HG02981 (cell line): ENCODE data around the gene AXDND1.
A peak's percentile ranks its signal among the peaks of the same experiment; 100 is the strongest.
"Not testable (repeated sequence)": the region's sequence is repeated elsewhere in the genome, so short reads cannot be mapped to it uniquely, and the experiment has no call there.

ENCODE experiments used
- ATAC-seq: cut with Tn5 transposase; IDR thresholded peaks from one replicate; pipeline ENCODE4 v1.9.1; 2021; ENCODE audit warnings: mild to moderate bottlenecking, moderate library complexity; ENCODE audit not compliant: unreplicated experiment

Gene AXDND1

GRCh38 chr1:179366093-179366800 is 476 bp downstream of the AXDND1 start:
- ATAC-seq, result peak; percentile 20

GRCh38 chr1:179369751-179370341 is 4.1 kb downstream of the AXDND1 start:
- no peak for ATAC-seq

- no peak for ATAC-seq
Measured at GRCh38 chr1:179372160-179372559, 6.4 kb downstream of the AXDND1 start.

- ATAC-seq, result no peak
Measured at GRCh38 chr1:179376223-179376622, 10.5 kb downstream of the AXDND1 start.

- no peak for ATAC-seq
Measured at GRCh38 chr1:179380299-179380698, 14.5 kb downstream of the AXDND1 start.

GRCh38 chr1:179384027-179384426 is 18.3 kb downstream of the AXDND1 start:
- no peak for ATAC-seq

DNA sequence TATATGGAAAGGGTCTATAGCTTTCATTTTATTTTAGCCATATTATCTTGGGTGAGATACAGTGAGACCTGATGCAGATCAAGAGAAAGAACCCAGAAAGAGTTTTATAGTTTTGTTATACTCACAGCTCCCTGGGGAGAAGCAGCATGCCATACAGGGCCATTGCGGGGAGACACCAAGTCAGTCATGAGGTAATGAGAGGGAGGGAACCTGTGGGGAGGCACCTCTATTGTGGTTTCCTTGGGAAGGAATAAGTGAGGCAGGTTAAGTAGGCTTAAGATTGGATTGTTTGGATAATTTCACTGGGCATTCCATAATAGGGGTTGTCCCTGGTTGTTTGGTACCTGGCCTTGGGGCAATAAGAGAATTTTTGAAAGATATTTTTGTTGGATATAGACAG is 19.7 kb downstream of the AXDND1 start:
- ATAC-seq, result no peak

GRCh38 chr1:179393721-179394120 is 27.9 kb downstream of the AXDND1 start:
- ATAC-seq, result no peak

GRCh38 chr1:179399399-179399798 is 33.6 kb downstream of the AXDND1 start:
- ATAC-seq, result not testable (repeated sequence)

DNA sequence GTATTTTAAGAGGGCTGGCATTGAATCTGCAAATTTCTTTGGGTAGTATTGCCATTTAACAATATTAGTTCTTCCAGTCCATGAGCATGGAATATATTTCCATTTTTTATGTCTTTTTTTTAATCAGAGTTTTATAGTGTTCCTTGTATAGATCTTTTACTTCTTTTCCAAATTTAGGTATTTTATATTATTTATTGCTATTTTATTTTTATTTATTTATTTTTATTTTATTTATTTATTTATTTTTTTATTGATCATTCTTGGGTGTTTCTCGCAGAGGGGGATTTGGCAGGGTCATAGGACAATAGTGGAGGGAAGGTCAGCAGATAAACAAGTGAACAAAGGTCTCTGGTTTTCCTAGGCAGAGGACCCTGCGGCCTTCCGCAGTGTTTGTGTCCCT is 52.0 kb downstream of the AXDND1 start:
- not testable (repeated sequence) for ATAC-seq

GRCh38 chr1:179418706-179419105 is 52.9 kb downstream of the AXDND1 start:
- ATAC-seq, result not testable (repeated sequence)

DNA sequence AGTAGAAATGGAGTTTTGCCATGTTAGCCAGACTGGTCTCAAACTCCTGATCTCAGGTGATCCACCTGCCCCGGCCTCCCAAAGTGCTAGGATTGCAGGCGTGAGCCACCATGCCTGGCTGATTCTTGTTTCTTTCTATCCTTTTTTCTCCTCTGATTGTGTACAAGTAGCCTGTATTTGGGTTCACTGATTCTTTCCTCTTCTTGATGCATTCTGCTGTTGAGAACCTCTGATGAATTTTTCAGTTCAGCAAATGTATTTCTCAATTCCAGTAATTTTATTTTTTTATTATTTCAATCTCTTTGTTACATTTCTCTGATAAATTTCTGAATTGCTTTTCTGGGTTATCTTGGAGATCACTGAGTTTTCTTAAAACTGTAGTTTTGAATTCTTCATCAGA is 58.8 kb downstream of the AXDND1 start:
- no peak for ATAC-seq

DNA sequence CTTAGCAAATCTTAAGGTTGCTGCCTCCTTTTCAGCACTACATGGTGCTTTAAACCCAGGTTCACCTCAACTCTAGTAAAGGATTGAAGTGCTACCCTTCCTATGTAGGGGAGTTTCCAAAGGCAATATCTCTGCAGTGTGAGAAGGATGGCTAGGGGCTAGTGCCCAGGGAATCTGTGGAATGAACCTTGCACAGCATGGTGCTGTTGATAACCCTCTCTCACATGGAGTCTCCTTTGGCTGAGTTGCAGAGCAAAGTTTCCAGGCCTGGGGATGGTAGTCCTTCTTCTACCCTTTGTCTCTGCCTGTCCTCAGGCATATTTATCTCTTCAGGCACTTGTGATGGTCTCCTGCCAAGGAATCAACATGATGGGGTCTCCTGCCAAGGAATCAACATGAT is 59.4 kb downstream of the AXDND1 start:
- no peak for ATAC-seq

DNA sequence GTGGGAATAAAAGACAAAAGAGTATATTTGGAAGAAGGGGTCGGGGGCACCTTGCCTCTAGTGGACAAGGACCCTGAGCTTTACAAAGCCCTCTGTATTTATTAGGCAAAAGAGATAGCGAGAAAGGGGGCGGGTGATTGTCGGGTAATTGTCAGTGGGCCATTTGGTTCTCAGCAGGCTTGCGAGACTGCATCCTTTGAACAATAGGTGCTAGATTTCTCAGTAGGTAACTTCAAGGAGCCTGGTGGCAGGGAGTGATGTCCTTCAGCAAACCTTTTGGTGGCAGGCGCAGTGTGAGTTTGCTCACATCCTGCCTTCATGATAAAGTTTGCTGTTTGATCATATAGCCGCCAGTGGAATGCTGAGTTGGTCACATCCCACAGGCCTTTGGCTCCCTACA is 71.4 kb downstream of the AXDND1 start:
- no peak for ATAC-seq

DNA sequence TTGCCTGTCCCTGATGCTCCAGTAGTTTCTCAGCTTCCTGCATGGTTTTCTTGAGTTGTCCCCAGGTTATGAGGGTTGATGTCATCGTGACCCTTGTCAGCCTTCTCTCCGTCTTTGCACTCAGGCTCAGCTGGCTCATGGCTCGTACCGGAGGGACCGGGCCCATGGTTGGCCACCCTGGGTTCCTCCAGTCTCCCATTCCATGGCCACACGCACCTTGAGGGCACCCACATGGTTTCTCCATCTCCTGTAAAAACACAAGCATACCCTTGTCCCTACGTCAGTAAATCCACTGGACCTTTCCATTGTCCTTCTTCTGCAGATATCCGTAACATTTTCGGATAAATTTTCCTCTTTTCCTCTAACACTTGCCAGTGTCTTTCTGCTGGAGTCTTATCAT is 73.9 kb downstream of the AXDND1 start:
- not testable (repeated sequence) for ATAC-seq

GRCh38 chr1:179440301-179440700 is 74.5 kb downstream of the AXDND1 start:
- ATAC-seq, result not testable (repeated sequence)

DNA sequence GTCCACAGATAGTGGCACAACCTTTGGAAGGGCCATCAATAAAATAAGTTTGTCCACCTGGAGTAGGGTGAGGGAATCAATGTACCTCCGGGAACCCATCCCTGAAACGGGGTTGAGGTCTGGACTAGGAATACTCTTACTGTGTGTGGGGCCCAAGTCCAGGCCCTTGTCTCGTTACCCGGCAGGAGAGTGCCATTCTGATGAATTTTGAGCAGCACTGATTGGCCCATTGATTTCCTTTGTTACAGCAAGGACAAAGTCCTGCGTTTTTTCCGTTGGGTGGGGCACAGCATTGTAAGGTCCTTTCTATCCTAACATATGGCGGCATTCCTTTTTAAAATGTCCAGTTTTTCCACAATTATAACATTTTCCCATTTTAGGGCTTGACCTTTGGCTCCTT is 75.2 kb downstream of the AXDND1 start:
- ATAC-seq, result no peak

- ATAC-seq, result no peak
Measured at GRCh38 chr1:179441501-179441900, 75.7 kb downstream of the AXDND1 start.

DNA sequence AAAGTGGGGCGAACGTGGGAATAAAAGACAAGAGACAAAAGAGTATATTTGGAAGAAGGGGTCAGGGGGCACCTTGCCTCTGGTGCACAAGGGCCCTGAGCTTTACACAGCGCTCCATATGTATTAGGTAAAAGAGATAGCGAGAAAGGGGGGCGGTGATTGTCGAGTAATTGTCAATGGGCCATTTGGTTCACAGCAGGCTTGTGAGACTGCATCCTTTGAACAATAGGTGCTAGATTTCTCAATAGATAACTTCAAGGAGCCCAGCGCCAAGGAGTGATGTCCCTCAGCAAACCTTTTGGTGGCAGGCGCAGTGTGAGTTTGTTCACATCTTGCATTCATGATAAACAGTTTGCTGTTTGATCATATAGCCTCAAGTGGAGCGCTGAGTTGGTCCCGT is 77.1 kb downstream of the AXDND1 start:
- not testable (repeated sequence) for ATAC-seq

- ATAC-seq, result no peak
Measured at GRCh38 chr1:179445593-179445992, 79.8 kb downstream of the AXDND1 start.

DNA sequence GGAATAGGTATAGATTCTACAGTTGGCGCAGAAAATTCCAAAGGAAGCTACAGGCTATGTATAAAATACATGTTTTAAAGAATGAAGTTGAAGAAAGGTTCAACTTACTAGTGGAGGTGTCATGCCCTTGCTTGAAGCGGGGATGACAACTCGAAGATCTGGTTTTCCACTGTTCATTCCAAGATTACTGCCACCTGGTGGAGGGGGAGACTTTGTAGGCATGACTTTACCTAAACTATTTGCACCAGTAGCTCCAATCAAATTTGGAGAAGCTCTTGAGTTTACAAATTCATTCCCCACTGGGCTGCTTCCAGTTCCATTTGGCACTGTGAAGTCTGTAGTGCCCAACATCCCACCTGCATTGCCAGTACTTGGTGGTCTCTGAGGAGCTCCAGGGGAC is 81.7 kb downstream of the AXDND1 start:
- ATAC-seq, result no peak

- ATAC-seq, result no peak
Measured at GRCh38 chr1:179448437-179449149, 82.8 kb downstream of the AXDND1 start.
